ENCODE data around the gene PIK3R5.
"Not testable (repeated sequence)": the region's sequence is repeated elsewhere in the genome, so short reads cannot be mapped to it uniquely, and the experiment has no call there.

Gene PIK3R5

DNA sequence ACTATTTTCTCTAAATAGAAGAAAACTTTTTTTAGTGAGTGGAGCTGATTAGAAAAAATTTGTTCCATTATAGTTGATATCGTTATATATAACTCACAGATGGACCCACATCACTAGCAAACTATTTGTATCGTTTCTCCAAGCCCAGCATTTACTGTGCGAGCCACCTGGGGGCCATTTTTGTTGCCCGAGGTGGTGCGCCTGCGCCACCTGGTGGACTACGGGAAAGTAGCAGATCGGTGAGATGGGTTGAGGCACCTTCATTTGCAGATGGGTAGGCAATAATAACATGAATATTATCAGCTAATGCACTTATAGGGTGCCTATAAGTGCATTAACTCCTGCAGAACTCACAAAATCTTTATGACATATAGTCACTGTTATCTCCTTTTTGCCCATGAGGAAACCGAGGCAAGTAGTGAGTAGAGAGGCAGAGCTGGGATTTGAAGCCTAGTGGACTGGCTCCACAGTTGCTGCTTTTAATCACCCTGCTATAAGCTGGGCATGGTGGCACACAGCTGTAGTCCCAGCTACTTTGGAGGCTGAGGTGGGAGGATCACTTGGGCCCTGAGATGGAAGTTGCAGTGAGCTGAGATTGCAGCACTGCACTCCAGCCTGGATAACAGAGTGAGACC lies 32.6 kb upstream of the PIK3R5 start:
- H3K4me3 ChIP-seq (ENCODE audit: low read depth, low read length) = no peak overlapping the region
- peak; percentile 87 for DNase-seq (ENCODE audit: low read depth)
- TF ChIP-seq, protein P1, sequence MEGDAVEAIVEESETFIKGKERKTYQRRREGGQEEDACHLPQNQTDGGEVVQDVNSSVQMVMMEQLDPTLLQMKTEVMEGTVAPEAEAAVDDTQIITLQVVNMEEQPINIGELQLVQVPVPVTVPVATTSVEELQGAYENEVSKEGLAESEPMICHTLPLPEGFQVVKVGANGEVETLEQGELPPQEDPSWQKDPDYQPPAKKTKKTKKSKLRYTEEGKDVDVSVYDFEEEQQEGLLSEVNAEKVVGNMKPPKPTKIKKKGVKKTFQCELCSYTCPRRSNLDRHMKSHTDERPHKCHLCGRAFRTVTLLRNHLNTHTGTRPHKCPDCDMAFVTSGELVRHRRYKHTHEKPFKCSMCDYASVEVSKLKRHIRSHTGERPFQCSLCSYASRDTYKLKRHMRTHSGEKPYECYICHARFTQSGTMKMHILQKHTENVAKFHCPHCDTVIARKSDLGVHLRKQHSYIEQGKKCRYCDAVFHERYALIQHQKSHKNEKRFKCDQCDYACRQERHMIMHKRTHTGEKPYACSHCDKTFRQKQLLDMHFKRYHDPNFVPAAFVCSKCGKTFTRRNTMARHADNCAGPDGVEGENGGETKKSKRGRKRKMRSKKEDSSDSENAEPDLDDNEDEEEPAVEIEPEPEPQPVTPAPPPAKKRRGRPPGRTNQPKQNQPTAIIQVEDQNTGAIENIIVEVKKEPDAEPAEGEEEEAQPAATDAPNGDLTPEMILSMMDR (IDR thresholded peaks at IDR 0.05; ENCODE audit: insufficient read depth, low read depth, low read length, missing control alignments) = peak; percentile 96

DNA sequence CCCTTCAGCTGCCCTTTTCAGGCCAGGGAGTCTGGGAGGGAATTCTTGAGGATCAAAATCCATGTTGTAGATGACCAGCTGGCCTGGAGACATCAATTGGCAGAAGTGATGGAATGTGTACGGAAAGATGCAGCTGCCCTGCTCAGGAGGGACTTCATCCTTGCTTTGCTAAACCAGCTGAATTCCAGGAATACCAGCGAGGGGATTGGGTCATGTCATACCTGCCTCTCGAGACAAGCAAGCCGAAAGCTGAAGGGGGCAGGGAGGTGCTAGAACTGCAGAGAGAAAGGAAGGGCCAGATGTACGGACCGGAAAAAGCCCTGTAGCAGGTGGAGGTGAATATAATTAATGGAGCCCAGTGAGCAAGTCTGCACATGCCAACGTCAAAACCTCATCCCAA lies 30.2 kb upstream of the PIK3R5 start:
- no peak overlapping the region for H3K4me3 ChIP-seq (ENCODE audit: low read depth, low read length)
- DNase-seq (ENCODE audit: low read depth) = peak; percentile 38
- TF ChIP-seq, protein P1 (IDR thresholded peaks at IDR 0.05; ENCODE audit: insufficient read depth, low read depth, low read length, missing control alignments) = no peak

DNA sequence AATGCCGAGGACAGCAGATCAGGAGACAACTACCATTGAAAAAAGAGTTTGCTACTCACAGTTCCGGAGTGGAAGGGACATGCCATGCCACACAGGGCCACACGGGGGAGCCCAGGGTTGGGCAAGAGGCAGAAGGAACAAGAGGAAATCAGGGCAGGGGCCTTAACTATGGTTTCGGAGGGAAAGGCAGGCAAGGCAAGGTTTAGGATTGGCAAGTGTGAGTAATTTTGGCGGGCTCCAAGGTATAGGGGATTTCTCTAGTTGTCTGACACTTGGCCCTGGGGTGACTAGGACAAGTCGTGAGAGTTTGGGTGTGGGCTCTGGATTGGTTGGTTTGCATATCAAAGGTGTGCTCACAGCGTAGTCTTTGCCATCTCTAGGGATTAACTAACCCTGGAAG lies 28.8 kb upstream of the PIK3R5 start:
- DNase-seq (ENCODE audit: low read depth) = peak; percentile 84
- TF ChIP-seq, protein P1 (IDR thresholded peaks at IDR 0.05; ENCODE audit: insufficient read depth, low read depth, low read length, missing control alignments) = peak; percentile 76
- no peak overlapping the region for H3K4me3 ChIP-seq (ENCODE audit: low read depth, low read length)

DNA sequence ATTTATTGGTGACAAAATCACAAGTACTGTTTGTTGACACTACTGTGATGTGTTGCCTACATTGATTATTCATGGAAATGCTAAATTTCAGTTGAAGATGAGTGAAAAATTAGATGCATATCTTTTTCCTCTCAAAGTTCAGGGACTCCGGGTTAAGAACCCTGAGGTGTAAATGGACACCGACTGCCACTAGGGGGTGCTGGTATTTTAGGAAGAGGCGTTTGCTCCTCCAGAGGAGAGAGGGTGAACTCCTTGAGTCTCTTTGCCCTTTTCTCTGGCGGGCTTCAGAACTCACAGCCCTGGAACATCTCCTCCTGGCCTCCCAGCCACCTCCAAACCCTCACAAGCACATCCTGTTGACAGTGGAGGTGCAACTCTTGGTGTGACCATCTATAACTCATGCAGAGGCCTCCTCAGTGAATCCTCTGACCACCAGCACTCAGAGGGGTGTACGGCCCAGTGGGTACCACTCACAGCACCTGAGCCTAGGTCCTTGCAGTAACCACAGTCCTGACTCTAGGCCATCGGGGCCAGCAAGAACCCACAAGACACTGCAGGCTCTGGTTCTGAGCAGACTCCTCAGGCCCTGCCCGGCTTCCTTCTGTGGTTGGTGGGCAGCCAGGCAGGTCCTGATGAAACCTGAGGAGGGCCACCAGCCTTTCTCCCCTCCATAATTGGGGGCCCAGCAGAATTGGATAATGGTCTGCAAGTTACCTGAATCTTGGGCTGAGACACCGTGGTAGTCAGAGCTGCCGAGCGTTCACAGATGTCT lies 26.2 kb upstream of the PIK3R5 start:
- DNase-seq (ENCODE audit: low read depth) = peak; percentile 84
- no peak overlapping the region for H3K4me3 ChIP-seq (ENCODE audit: low read depth, low read length)
- TF ChIP-seq, protein P1 (IDR thresholded peaks at IDR 0.05; ENCODE audit: insufficient read depth, low read depth, low read length, missing control alignments) = peak; percentile 64

DNA sequence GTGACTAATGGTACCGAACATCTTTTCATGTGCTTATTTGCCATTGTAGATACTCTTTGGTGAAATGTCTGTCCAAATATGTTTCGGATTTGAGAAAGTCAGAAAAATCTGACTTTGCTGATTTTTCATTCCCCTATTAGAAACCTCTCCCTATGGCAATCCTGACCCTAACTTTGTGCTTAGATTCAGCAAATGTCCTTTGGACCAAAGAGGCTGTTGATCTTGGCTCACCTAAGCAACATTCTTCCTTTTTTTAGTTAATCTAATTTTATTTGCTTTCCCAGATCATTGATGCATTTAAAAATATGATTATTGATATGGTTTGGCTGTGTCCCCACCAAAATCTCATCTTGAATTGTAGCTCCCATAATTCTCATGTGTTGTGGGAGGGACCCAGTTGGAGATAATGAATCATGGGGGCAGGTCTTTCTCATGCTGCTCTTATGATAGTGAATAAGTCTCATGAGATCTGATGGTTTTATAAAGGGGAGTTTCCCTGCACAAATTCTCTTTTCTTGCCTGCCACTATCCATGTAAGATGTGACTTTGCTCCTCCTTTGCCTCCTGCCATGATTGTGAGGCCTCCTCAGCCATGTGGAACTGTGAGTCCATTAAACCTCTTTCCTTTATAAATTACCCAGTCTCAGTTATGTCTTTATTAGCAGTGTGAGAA lies 22.9 kb upstream of the PIK3R5 start:
- H3K4me3 ChIP-seq (ENCODE audit: low read depth, low read length); DNase-seq (ENCODE audit: low read depth): not testable (repeated sequence)

DNA sequence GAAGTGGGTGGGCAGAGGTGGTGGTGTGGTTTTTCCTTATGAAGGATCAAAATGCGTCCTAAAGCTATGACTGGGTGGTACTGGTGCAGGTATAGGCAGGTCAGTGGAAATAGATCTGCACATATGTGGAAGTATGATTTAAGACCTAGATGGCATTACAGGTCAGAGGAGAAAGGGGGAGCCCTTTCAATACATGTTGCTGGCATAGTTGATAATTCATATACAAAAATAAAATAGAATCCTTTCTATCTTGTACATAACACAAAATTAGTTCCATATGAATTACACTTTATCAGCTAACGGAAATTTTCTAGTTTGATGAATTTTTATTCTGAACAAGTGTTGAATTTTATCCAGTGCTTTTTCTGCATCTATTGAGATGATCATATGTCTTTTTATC lies 20.8 kb upstream of the PIK3R5 start:
- H3K4me3 ChIP-seq (ENCODE audit: low read depth, low read length) = no peak overlapping the region
- TF ChIP-seq, protein P1 (IDR thresholded peaks at IDR 0.05; ENCODE audit: insufficient read depth, low read depth, low read length, missing control alignments) = no peak
- no peak for DNase-seq (ENCODE audit: low read depth)

DNA sequence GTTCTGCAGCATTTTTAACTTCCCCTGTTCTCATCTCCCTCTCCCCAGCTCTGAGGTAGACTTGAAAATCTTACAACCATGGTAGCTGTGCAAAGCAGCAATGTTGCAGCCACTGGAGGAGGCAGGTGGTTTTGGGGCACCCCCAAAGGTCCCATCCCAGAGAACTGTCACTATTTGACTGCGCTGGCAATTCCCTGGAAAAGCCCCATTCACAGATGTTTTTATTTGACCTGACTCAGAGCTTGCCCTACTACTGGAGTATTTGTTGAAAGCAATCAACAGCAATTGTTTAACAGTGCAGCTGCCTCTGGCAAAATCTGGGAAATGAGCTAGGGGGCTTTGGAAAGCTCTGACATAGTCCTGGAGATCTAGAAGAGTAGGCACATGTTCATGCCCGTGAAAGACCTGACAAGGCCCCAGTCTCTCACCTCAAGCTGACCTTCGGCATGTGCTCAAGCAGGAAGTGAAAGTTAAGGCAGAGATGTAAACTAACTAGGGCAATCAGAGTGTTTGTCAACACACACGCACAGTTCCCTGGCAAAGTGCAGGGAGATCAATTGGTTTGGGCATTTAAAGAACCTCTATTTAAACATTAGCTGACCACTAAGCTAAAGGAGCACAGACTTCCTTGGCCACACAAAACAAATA lies 19.7 kb upstream of the PIK3R5 start:
- peak; percentile 84 for DNase-seq (ENCODE audit: low read depth)
- TF ChIP-seq, protein P1 (IDR thresholded peaks at IDR 0.05; ENCODE audit: insufficient read depth, low read depth, low read length, missing control alignments) = no peak
- peak overlapping the region; percentile 30; the same call in 1 of the 2 replicates for H3K4me3 ChIP-seq (ENCODE audit: low read depth, low read length)

DNA sequence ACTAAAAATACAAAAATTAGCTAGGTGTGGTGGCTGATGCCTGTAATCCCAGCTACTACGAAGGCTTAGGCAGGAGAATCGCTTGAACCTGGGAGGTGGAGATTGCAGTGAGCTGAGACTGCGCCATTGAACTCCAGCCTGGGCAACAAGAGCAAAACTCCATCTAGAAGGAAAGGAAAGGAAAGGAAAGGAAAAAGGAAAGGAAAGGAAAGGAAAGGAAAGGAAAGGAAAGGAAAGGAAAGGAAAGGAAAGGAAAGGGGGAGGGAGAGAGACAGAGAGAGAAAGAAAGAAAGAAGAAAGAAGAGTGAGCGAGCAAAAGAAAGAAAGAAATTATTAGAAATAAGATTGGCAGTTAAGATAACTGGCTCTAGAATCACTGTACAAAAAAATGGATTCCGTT lies 18.7 kb upstream of the PIK3R5 start:
- H3K4me3 ChIP-seq (ENCODE audit: low read depth, low read length); DNase-seq (ENCODE audit: low read depth): not testable (repeated sequence)
